ENCODE data around the gene NAT16. TPM values are rescaled to one million over a fixed set of nuclear protein-coding genes. Genes with fewer than 3 reads are reported as not detected.

The NAT16 gene
- total RNA-seq, 2 donors from 2014 or later: 0.26 TPM; not detected in 1

DNA sequence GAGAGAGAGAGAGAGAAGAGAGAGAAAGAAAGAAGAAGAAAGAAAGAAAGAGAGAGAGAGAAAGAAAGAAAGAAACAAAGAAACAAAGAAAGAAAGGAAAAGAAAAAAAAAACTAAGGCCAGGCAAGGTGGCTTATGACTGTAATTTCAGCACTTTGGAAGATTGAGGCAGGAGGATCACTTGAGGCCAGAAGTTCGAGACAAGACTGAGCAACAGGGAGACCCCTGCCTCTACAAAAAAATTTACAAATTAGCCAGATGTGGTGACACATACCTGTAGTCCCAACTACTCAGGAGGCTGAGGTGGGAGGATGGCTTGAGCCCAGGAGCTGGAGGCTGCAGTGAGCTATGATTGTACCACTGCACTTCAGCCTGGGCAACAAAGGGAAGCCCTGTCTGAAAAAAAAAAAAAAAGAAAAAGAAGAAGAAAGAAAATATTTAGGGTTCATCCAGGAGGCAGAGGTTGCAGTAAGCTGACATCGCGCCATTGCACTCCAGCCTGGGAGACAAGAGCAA is 50.4 kb downstream of the NAT16 start:
- peaks cover 15% of the 10 kb centered on the region for H3K4me1 ChIP-seq
- intact Hi-C loops (cut with DNase I): no loop called here
- 59 to 88% methylated on average over 3 of the region's 3 CpGs for WGBS, 2 donors
- no peak for TF ChIP-seq POLR2A (IDR thresholded peaks at IDR 0.05)
- TF ChIP-seq, protein P1, sequence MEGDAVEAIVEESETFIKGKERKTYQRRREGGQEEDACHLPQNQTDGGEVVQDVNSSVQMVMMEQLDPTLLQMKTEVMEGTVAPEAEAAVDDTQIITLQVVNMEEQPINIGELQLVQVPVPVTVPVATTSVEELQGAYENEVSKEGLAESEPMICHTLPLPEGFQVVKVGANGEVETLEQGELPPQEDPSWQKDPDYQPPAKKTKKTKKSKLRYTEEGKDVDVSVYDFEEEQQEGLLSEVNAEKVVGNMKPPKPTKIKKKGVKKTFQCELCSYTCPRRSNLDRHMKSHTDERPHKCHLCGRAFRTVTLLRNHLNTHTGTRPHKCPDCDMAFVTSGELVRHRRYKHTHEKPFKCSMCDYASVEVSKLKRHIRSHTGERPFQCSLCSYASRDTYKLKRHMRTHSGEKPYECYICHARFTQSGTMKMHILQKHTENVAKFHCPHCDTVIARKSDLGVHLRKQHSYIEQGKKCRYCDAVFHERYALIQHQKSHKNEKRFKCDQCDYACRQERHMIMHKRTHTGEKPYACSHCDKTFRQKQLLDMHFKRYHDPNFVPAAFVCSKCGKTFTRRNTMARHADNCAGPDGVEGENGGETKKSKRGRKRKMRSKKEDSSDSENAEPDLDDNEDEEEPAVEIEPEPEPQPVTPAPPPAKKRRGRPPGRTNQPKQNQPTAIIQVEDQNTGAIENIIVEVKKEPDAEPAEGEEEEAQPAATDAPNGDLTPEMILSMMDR (IDR thresholded peaks at IDR 0.05): no peak
- H3K36me3 ChIP-seq (replicated peaks in 1 of 2; ENCODE audit: insufficient read depth in 1 of 2, low read depth in 2 of 2): no peaks in the 10 kb centered on the region
- H3K9me3 ChIP-seq: no peaks in the 10 kb centered on the region
- peaks cover 0 to 8% of the 10 kb centered on the region in 2 donors for H3K27me3 ChIP-seq
- no peak overlapping the region for H3K27ac ChIP-seq
- DNase-seq (no peak), ATAC-seq (no peak)
- H3K4me3 ChIP-seq: no peak overlapping the region

DNA sequence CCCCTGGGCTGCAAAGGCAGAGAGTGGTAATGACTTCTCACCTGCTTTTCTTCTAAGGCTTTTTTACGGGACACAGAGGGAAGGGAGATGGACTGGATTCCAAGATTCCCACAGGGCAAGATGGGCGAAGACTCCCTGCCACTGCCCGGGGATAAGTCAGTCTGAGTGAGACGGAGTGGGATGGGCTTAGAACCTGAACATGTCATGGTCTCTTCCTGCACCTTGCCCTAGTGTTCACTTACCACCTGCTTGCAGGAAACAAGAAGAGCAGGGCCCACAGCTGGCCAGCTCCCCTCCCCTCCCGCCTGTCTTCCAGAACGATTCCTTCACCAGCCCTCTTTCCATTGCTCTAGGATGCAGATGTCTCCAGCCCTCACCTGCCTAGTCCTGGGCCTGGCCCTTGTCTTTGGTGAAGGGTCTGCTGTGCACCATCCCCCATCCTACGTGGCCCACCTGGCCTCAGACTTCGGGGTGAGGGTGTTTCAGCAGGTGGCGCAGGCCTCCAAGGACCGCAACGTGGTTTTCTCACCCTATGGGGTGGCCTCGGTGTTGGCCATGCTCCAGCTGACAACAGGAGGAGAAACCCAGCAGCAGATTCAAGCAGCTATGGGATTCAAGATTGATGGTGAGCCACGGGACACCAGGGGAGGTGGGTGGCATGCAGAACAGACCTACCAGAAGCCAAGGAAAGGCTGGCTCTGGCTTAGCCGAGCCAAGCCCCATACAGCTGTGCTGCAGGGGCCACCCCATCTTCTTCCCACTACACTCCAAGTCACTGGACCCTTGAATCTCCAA is 51.9 kb downstream of the NAT16 start:
- H3K27ac ChIP-seq: no peak overlapping the region
- H3K36me3 ChIP-seq (replicated peaks in 1 of 2; ENCODE audit: insufficient read depth in 1 of 2, low read depth in 2 of 2): no peaks in the 10 kb centered on the region
- DNase-seq (no peak), ATAC-seq (no peak)
- WGBS, 2 donors: 62 to 74% methylated on average over 13 to 14 of the region's 14 CpGs
- TF ChIP-seq, protein P1 (IDR thresholded peaks at IDR 0.05): no peak
- no peak for TF ChIP-seq POLR2A (IDR thresholded peaks at IDR 0.05)
- H3K4me3 ChIP-seq: no peak overlapping the region
- H3K4me1 ChIP-seq: peaks cover 15% of the 10 kb centered on the region
- no peaks in the 10 kb centered on the region for H3K9me3 ChIP-seq
- peaks cover 0 to 12% of the 10 kb centered on the region in 2 donors for H3K27me3 ChIP-seq
- intact Hi-C loops (cut with DNase I): no loop called here

DNA sequence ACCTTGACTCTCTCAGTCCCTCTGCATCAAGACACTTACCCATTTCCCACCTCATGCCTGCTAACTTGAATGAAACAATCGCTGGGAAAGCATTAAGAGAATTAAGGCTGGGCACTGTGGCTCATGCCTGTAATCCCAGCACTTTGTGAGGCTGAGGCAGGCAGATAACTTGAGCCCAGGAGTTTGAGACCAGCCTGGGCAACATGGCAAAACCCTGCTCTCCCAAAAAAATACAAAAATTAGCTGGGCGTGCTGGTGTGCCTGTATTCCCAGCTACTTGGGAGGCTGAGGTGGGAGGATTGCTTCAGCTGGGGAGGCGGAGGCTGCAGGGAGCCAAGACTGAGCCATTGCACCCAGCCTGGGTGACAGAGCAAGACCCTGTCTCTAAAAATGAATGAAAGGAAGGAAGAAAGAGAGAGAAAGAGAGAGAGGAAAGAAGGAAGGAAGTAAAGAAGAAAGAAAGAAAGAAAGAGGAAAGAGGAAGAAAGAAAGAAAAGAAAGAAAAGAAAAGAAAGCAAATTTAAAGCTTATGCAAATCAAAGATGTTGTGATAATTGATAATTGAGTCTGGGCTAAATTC is 52.5 kb downstream of the NAT16 start:
- DNase-seq: no peak
- 76 to 95% methylated on average over 2 to 3 of the region's 3 CpGs for WGBS, 2 donors
- Histone ChIP-seq H3K36me3 (replicated peaks in 1 of 2; ENCODE audit: insufficient read depth in 1 of 2, low read depth in 2 of 2) (no peaks in the 10 kb centered on the region), H3K4me3 (no peak overlapping the region), H3K27me3 (peaks cover 0 to 12% of the 10 kb centered on the region in 2 donors), H3K4me1 (peaks cover 15% of the 10 kb centered on the region), H3K27ac (no peak overlapping the region), H3K9me3 (no peaks in the 10 kb centered on the region)
- no peak for ATAC-seq
- intact Hi-C loops (cut with DNase I): no loop called here
- TF ChIP-seq POLR2A (IDR thresholded peaks at IDR 0.05): no peak
- TF ChIP-seq, protein P1 (IDR thresholded peaks at IDR 0.05): no peak

DNA sequence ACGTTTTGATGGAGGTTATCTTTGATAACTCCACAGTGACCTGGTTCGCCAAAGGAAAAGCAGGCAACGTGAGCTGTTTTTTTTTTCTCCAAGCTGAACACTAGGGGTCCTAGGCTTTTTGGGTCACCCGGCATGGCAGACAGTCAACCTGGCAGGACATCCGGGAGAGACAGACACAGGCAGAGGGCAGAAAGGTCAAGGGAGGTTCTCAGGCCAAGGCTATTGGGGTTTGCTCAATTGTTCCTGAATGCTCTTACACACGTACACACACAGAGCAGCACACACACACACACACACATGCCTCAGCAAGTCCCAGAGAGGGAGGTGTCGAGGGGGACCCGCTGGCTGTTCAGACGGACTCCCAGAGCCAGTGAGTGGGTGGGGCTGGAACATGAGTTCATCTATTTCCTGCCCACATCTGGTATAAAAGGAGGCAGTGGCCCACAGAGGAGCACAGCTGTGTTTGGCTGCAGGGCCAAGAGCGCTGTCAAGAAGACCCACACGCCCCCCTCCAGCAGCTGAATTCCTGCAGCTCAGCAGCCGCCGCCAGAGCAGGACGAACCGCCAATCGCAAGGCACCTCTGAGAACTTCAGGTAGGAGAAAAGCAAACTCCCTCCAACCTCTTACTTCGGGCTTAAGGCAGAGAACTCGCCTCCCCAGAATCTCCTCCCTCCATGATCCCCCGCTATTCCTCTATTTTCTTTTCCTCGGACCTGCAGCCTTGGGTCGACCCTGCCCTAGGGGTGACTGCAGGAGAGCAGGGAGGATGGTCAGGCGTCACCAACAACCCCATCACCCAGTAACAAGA is 53.2 kb downstream of the NAT16 start, which contains the start of gene SERPINE1:
Gene SERPINE1 (plus strand): TSS at position 454 of the 809 bp plus-strand sequence. CDS start 1,290 bp downstream, outside the sequence.
- DNase-seq: peak; percentile 45 to 86 (median 70)
- 5 to 7% methylated on average over 11 to 22 of the region's 22 CpGs for WGBS, 2 donors
- Histone ChIP-seq H3K27ac (peak within 1 kb of the TSS in 2 of 4 donors; percentile 1 to 28), H3K4me3 (no peak within 1 kb of the TSS), H3K36me3 (replicated peaks in 1 of 2; ENCODE audit: insufficient read depth in 1 of 2, low read depth in 2 of 2) (no peaks in the 10 kb centered on the region), H3K4me1 (peaks cover 15% of the 10 kb centered on the region), H3K27me3 (peaks cover 0 to 14% of the 10 kb centered on the region in 2 donors), H3K9me3 (no peaks in the 10 kb centered on the region)
- ATAC-seq: peak; percentile 71
- intact Hi-C loops (cut with DNase I): no loop called here
- TF ChIP-seq, protein P1 (IDR thresholded peaks at IDR 0.05): peak in 1 of 7 experiments; percentile 5
- TF ChIP-seq POLR2A (IDR thresholded peaks at IDR 0.05): peak; percentile 28 to 77 (median 73)

Measured in body of pancreas (tissue), 4 donors.